Measurements from ENCODE around the gene PTPN22. TPM values are rescaled to one million over a fixed set of nuclear protein-coding genes. Genes with fewer than 3 reads are reported as not detected.

Gene PTPN22
- total RNA-seq, 2 experiments from 2014 or later, result 27.5 to 53.5 TPM

DNA sequence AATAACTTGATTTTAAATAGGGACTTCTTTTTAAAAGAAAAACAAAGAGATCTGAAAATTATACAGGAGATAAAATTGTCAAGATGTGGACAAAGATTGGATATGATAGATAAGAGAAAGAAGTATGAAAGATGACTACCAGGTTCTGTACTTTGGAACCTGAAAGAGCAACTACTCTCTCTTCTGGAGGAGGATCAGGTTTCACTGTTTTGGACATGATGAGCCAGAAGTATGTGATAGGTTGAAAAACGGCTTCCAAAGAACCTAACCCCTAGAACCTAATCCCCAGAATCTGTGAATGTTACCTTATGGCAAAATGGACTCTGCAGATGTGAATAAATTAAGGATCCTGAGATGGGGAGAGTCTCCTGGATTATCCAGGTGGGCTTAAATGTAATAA is 85.4 kb downstream of the PTPN22 start:
- no peaks in the 10 kb centered on the region for H3K9me3 ChIP-seq (ENCODE audit: low read length)
- no peak for TF ChIP-seq EZH2phosphoT487 (IDR thresholded peaks at IDR 0.05; ENCODE audit: borderline replicate concordance, low read depth, low read length)
- TF ChIP-seq, protein P1, sequence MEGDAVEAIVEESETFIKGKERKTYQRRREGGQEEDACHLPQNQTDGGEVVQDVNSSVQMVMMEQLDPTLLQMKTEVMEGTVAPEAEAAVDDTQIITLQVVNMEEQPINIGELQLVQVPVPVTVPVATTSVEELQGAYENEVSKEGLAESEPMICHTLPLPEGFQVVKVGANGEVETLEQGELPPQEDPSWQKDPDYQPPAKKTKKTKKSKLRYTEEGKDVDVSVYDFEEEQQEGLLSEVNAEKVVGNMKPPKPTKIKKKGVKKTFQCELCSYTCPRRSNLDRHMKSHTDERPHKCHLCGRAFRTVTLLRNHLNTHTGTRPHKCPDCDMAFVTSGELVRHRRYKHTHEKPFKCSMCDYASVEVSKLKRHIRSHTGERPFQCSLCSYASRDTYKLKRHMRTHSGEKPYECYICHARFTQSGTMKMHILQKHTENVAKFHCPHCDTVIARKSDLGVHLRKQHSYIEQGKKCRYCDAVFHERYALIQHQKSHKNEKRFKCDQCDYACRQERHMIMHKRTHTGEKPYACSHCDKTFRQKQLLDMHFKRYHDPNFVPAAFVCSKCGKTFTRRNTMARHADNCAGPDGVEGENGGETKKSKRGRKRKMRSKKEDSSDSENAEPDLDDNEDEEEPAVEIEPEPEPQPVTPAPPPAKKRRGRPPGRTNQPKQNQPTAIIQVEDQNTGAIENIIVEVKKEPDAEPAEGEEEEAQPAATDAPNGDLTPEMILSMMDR (conservative IDR thresholded peaks at IDR 0.05; ENCODE audit: low read length), result no peak
- no peak overlapping the region for H3K4me2 ChIP-seq (ENCODE audit: low read length)
- BruUV-seq (replicated peaks), result no TSS peak
- peaks cover 16% of the 10 kb centered on the region; the same call in 1 of the 2 replicates for H3K36me3 ChIP-seq (ENCODE audit: insufficient read depth, low read length)
- H3K9me2 ChIP-seq (ENCODE audit: insufficient read depth, low read length), result no peaks in the 10 kb centered on the region
- ChIA-PET CTCF (ENCODE audit: unreplicated experiment) (no interaction called here), POLR2A (interaction anchor here (0.7 to 2.1 kb wide), 5 partner anchors 18 to 832 kb away, joined by 3 to 12 read pairs (median 4); partner anchors contain the start of gene PHTF1)
- H3K4me1 ChIP-seq (ENCODE audit: insufficient read depth, low read length, poor library complexity, severe bottlenecking), result peaks cover 23% of the 10 kb centered on the region
- no peak overlapping the region for H3K27ac ChIP-seq (ENCODE audit: low read depth, low read length, poor library complexity, severe bottlenecking)
- H2AFZ ChIP-seq (ENCODE audit: low read length), result no peak overlapping the region
- intact Hi-C loops (cut with micrococcal nuclease; ENCODE audit: unreplicated experiment), result no loop called here
- H3K4me3 ChIP-seq (ENCODE audit: low read depth, low read length, poor library complexity, severe bottlenecking), result no peak overlapping the region
- peaks cover 75% of the 10 kb centered on the region for H3K79me2 ChIP-seq (ENCODE audit: insufficient read depth, low read depth, low read length)
- peaks cover 7% of the 10 kb centered on the region; the same call in 1 of the 2 replicates for H4K20me1 ChIP-seq (ENCODE audit: insufficient read depth, low read length)
- no peak for DNase-seq (ENCODE audit: low spot score)

DNA sequence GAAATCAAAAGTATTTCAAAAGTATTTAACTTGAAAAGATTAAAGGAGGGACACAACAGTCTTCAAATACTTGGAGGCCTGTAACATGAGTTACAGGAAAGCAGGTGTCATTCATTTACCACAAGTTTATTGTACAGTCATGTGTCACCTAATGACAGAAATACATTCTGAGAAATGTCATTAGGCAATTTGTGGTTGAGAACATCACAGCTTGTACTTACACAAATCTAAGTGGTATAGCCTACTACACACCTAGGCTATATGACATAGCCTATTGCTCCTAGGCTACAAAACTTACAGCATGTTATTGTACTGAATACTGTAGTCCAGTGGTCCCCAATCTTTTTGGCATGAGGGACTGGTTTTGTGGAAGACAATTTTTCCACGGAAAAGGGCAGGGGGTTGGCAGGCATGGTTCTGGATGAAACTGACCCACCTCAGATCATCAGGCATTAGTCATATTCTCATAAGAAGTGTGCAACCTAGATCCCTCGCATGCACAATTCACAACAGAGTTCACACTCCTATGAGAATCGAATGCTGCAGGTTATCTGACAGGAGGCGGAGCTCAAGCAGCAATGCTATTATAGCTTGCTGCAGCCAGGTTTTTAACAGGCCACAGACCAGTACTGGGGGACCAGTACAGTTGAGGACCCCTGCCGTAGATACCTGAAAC is 87.3 kb downstream of the PTPN22 start:
- TF ChIP-seq, protein P1 (conservative IDR thresholded peaks at IDR 0.05; ENCODE audit: low read length), result no peak
- no peak for TF ChIP-seq EZH2phosphoT487 (IDR thresholded peaks at IDR 0.05; ENCODE audit: borderline replicate concordance, low read depth, low read length)
- peaks cover 82% of the 10 kb centered on the region for H3K79me2 ChIP-seq (ENCODE audit: insufficient read depth, low read depth, low read length)

More for the DNA sequence above, 87.3 kb downstream of the PTPN22 start:
- peaks cover 12% of the 10 kb centered on the region; the same call in 1 of the 2 replicates for H4K20me1 ChIP-seq (ENCODE audit: insufficient read depth, low read length)
- peak overlapping the region; percentile 32 for H3K27ac ChIP-seq (ENCODE audit: low read depth, low read length, poor library complexity, severe bottlenecking)
- POLR2A ChIA-PET, result interaction anchor here (0.8 to 2.1 kb wide), 7 partner anchors 8 to 24 kb away, joined by 3 to 12 read pairs (median 5); no protein-coding TSS in a partner anchor
- H3K4me2 ChIP-seq (ENCODE audit: low read length), result peak overlapping the region; percentile 60
- no peak for DNase-seq (ENCODE audit: low spot score)
- BruUV-seq (replicated peaks), result no TSS peak
- H3K4me3 ChIP-seq (ENCODE audit: low read depth, low read length, poor library complexity, severe bottlenecking), result no peak overlapping the region
- H3K9me3 ChIP-seq (ENCODE audit: low read length), result no peaks in the 10 kb centered on the region
- peaks cover 33% of the 10 kb centered on the region for H3K4me1 ChIP-seq (ENCODE audit: insufficient read depth, low read length, poor library complexity, severe bottlenecking)
- no peaks in the 10 kb centered on the region for H3K9me2 ChIP-seq (ENCODE audit: insufficient read depth, low read length)
- no peak overlapping the region for H2AFZ ChIP-seq (ENCODE audit: low read length)
- CTCF ChIA-PET (ENCODE audit: unreplicated experiment), result interaction anchor here (1.5 kb wide), 1 partner anchor 25 kb away, joined by 5 read pairs; the partner anchor contains the start of gene PHTF1
- intact Hi-C loops (cut with micrococcal nuclease; ENCODE audit: unreplicated experiment), result no loop called here
- peaks cover 14% of the 10 kb centered on the region for H3K36me3 ChIP-seq (ENCODE audit: insufficient read depth, low read length)
